Large intestine (tissue), 3 donors: ENCODE data around the gene SH3PXD2A. TPM values are rescaled to one million over a fixed set of nuclear protein-coding genes. Genes with fewer than 3 reads are reported as not detected.
A peak's percentile ranks its signal among the peaks of the same experiment; 100 is the strongest.

Experiments used
- DNase-seq, 2 donors: peaks; one replicate each; pipeline versions ENCODE4 v3.0.0 to v3.0.0-alpha.2; 2013
- H3K27ac ChIP-seq: one replicate; pipeline ENCODE4 v1.5.1; 2013; ENCODE audit warnings: low read length
- H3K27me3 ChIP-seq: 2 replicates; pipeline ENCODE4 v1.6.1; 2013; ENCODE audit warnings: low read length; ENCODE audit not compliant: control insufficient read depth, insufficient read depth
- H3K36me3 ChIP-seq: 2 replicates; pipeline ENCODE4 v1.6.1; 2013; ENCODE audit warnings: low read length; ENCODE audit not compliant: control insufficient read depth, insufficient read depth
- H3K4me1 ChIP-seq: one replicate; pipeline ENCODE4 v1.6.1; 2013; ENCODE audit warnings: low read length; ENCODE audit not compliant: control insufficient read depth, insufficient read depth
- H3K4me3 ChIP-seq: one replicate; pipeline ENCODE4 v1.5.1; 2013; ENCODE audit warnings: low read length
- H3K9me3 ChIP-seq: one replicate; pipeline ENCODE4 v1.6.1; 2013; ENCODE audit warnings: mild to moderate bottlenecking, low read depth, low read length, moderate library complexity; ENCODE audit not compliant: control insufficient read depth
- WGBS: methylation state at CpG from one replicate; pipeline ENCODE4 v1.1.5; 2013; ENCODE audit warnings: low lambda C conversion rate; ENCODE audit not compliant: insufficient coverage; 5-methylcytosine and 5-hydroxymethylcytosine counted together
- polyA plus RNA-seq: library from polyadenylated mRNA; unstranded; fragments of 120-200 nt; gene quantifications from one replicate; pipeline ENCODE4 v1.2.1, GENCODE V29; 2013

SH3PXD2A gene
- polyA plus RNA-seq, 1 donor: 32.0 TPM

GRCh38 chr10:103554488-103555324 lies 300.7 kb downstream of the SH3PXD2A start:
- Histone ChIP-seq H3K4me1 (peaks cover 11% of the 10 kb centered on the region), H3K9me3 (no peaks in the 10 kb centered on the region), H3K36me3 (no peaks in the 10 kb centered on the region), H3K27me3 (no peaks in the 10 kb centered on the region), H3K27ac (peak overlapping the region; percentile 53), H3K4me3 (peak overlapping the region; percentile 34)
- no CpG with 5 or more reads among the region's 44 CpGs for WGBS
- peak; percentile 69 to 79 for DNase-seq

GRCh38 chr10:103553743-103554487 lies 301.5 kb downstream of the SH3PXD2A start:
- Histone ChIP-seq H3K27me3 (no peaks in the 10 kb centered on the region), H3K9me3 (no peaks in the 10 kb centered on the region), H3K4me3 (no peak overlapping the region), H3K36me3 (no peaks in the 10 kb centered on the region), H3K27ac (no peak overlapping the region), H3K4me1 (peaks cover 17% of the 10 kb centered on the region)
- WGBS: 100% methylated on average over 1 of the region's 8 CpGs
- DNase-seq: no peak

- Histone ChIP-seq H3K27ac (no peak overlapping the region), H3K36me3 (no peaks in the 10 kb centered on the region), H3K4me3 (no peak overlapping the region), H3K27me3 (no peaks in the 10 kb centered on the region), H3K4me1 (peaks cover 20% of the 10 kb centered on the region), H3K9me3 (no peaks in the 10 kb centered on the region)
- WGBS: no CpG with 5 or more reads among the region's 20 CpGs
- no peak for DNase-seq
These were observed 302.3 kb downstream of the SH3PXD2A start for GRCh38 chr10:103552856-103553742.

GRCh38 chr10:103551619-103552602 lies 303.5 kb downstream of the SH3PXD2A start:
- Histone ChIP-seq H3K4me3 (no peak overlapping the region), H3K27me3 (no peaks in the 10 kb centered on the region), H3K9me3 (no peaks in the 10 kb centered on the region), H3K36me3 (no peaks in the 10 kb centered on the region), H3K27ac (no peak overlapping the region), H3K4me1 (peaks cover 32% of the 10 kb centered on the region)
- no peak for DNase-seq
- WGBS: 100% methylated on average over 1 of the region's 10 CpGs

GRCh38 chr10:103550229-103550628 lies 305.1 kb downstream of the SH3PXD2A start:
- Histone ChIP-seq H3K27ac (peak overlapping the region; percentile 7), H3K27me3 (no peaks in the 10 kb centered on the region), H3K36me3 (no peaks in the 10 kb centered on the region), H3K4me3 (no peak overlapping the region), H3K9me3 (no peaks in the 10 kb centered on the region), H3K4me1 (peaks cover 40% of the 10 kb centered on the region)
- no peak for DNase-seq
- no CpG with 5 or more reads among the region's 1 CpG for WGBS

- Histone ChIP-seq H3K27me3 (no peaks in the 10 kb centered on the region), H3K36me3 (no peaks in the 10 kb centered on the region), H3K9me3 (no peaks in the 10 kb centered on the region), H3K27ac (no peak overlapping the region), H3K4me1 (peaks cover 44% of the 10 kb centered on the region), H3K4me3 (no peak overlapping the region)
- whole genome bisulfite sequencing: no CpG with 5 or more reads among the region's 3 CpGs
- no peak for DNase-seq
These were observed 306.1 kb downstream of the SH3PXD2A start for GRCh38 chr10:103549349-103549685.

- Histone ChIP-seq H3K9me3 (no peaks in the 10 kb centered on the region), H3K27me3 (no peaks in the 10 kb centered on the region), H3K4me1 (peaks cover 44% of the 10 kb centered on the region), H3K4me3 (no peak overlapping the region), H3K27ac (peak overlapping the region; percentile 2), H3K36me3 (no peaks in the 10 kb centered on the region)
- peak in 1 of 2 donors; percentile 64 for DNase-seq
- 17% methylated on average over 1 of the region's 12 CpGs for WGBS
These were observed 306.6 kb downstream of the SH3PXD2A start for GRCh38 chr10:103548581-103549348.

GRCh38 chr10:103548006-103548405 lies 307.4 kb downstream of the SH3PXD2A start:
- no peak for DNase-seq
- no peak overlapping the region for H3K4me3 ChIP-seq
- H3K27me3 ChIP-seq: no peaks in the 10 kb centered on the region
- no peaks in the 10 kb centered on the region for H3K9me3 ChIP-seq
- no peak overlapping the region for H3K27ac ChIP-seq
- whole genome bisulfite sequencing: no CpG with 5 or more reads among the region's 3 CpGs
- no peaks in the 10 kb centered on the region for H3K36me3 ChIP-seq
- H3K4me1 ChIP-seq: peaks cover 50% of the 10 kb centered on the region

- H3K27ac ChIP-seq: no peak overlapping the region
- no peaks in the 10 kb centered on the region for H3K27me3 ChIP-seq
- H3K4me3 ChIP-seq: no peak overlapping the region
- peak in 1 of 2 donors; percentile 66 for DNase-seq
- H3K9me3 ChIP-seq: no peaks in the 10 kb centered on the region
- H3K36me3 ChIP-seq: no peaks in the 10 kb centered on the region
- WGBS: no CpG with 5 or more reads among the region's 10 CpGs
- H3K4me1 ChIP-seq: peaks cover 55% of the 10 kb centered on the region
These were observed 307.9 kb downstream of the SH3PXD2A start for GRCh38 chr10:103547391-103547946.
